ENCODE measurements around the gene RUVBL2.
"Not testable (repeated sequence)": the region's sequence is repeated elsewhere in the genome, so short reads cannot be mapped to it uniquely, and the experiment has no call there.

The RUVBL2 gene

GRCh38 chr19:49024233-49024632 lies 30.5 kb downstream of the RUVBL2 start, which contains the start of gene CGB3:
Gene CGB3, minus strand, starts transcription at chr19:49024333. Its CDS starts 362 bp downstream, at chr19:49023971.
- peaks cover 13% of the 10 kb centered on the region in 2 donors for H3K27me3 ChIP-seq (ENCODE audit: control insufficient read depth in 1 of 2, insufficient read depth in 2 of 2, low read length in 2 of 2)
- H3K27ac ChIP-seq (ENCODE audit: low read depth, low read length); H3K4me3 ChIP-seq (ENCODE audit: low read depth in 1 of 2, low read length in 2 of 2); H3K36me3 ChIP-seq (ENCODE audit: control insufficient read depth in 1 of 2, insufficient read depth in 2 of 2, low read length in 2 of 2); H3K9me3 ChIP-seq (ENCODE audit: control insufficient read depth in 1 of 2, low read length in 2 of 2); H3K4me1 ChIP-seq (ENCODE audit: control insufficient read depth in 1 of 2, insufficient read depth in 2 of 2, low read length in 2 of 2); H3K9ac ChIP-seq (ENCODE audit: low read depth in 1 of 2, low read length in 2 of 2): not testable (repeated sequence)

- H3K36me3 ChIP-seq (ENCODE audit: control insufficient read depth in 1 of 2, insufficient read depth in 2 of 2, low read length in 2 of 2); H3K4me3 ChIP-seq (ENCODE audit: low read depth in 1 of 2, low read length in 2 of 2); H3K9ac ChIP-seq (ENCODE audit: low read depth in 1 of 2, low read length in 2 of 2); H3K9me3 ChIP-seq (ENCODE audit: control insufficient read depth in 1 of 2, low read length in 2 of 2); H3K4me1 ChIP-seq (ENCODE audit: control insufficient read depth in 1 of 2, insufficient read depth in 2 of 2, low read length in 2 of 2); H3K27ac ChIP-seq (ENCODE audit: low read depth, low read length): not testable (repeated sequence)
- H3K27me3 ChIP-seq (ENCODE audit: control insufficient read depth in 1 of 2, insufficient read depth in 2 of 2, low read length in 2 of 2): peaks cover 9 to 12% of the 10 kb centered on the region in 2 donors
These were observed 31.4 kb downstream of the RUVBL2 start for GRCh38 chr19:49025088-49025487.

- H3K4me3 ChIP-seq (ENCODE audit: low read depth in 1 of 2, low read length in 2 of 2); H3K36me3 ChIP-seq (ENCODE audit: control insufficient read depth in 1 of 2, insufficient read depth in 2 of 2, low read length in 2 of 2); H3K9me3 ChIP-seq (ENCODE audit: control insufficient read depth in 1 of 2, low read length in 2 of 2); H3K27me3 ChIP-seq (ENCODE audit: control insufficient read depth in 1 of 2, insufficient read depth in 2 of 2, low read length in 2 of 2); H3K27ac ChIP-seq (ENCODE audit: low read depth, low read length); H3K9ac ChIP-seq (ENCODE audit: low read depth in 1 of 2, low read length in 2 of 2); H3K4me1 ChIP-seq (ENCODE audit: control insufficient read depth in 1 of 2, insufficient read depth in 2 of 2, low read length in 2 of 2): not testable (repeated sequence)
These were observed 31.9 kb downstream of the RUVBL2 start for GRCh38 chr19:49025599-49025998.

- H3K9ac ChIP-seq (ENCODE audit: low read depth in 1 of 2, low read length in 2 of 2); H3K27me3 ChIP-seq (ENCODE audit: control insufficient read depth in 1 of 2, insufficient read depth in 2 of 2, low read length in 2 of 2); H3K4me1 ChIP-seq (ENCODE audit: control insufficient read depth in 1 of 2, insufficient read depth in 2 of 2, low read length in 2 of 2); H3K4me3 ChIP-seq (ENCODE audit: low read depth in 1 of 2, low read length in 2 of 2); H3K27ac ChIP-seq (ENCODE audit: low read depth, low read length); H3K36me3 ChIP-seq (ENCODE audit: control insufficient read depth in 1 of 2, insufficient read depth in 2 of 2, low read length in 2 of 2); H3K9me3 ChIP-seq (ENCODE audit: control insufficient read depth in 1 of 2, low read length in 2 of 2): not testable (repeated sequence)
These were observed 35.0 kb downstream of the RUVBL2 start for GRCh38 chr19:49028686-49029085.

GRCh38 chr19:49029749-49030148 lies 36.1 kb downstream of the RUVBL2 start:
- H3K9ac ChIP-seq (ENCODE audit: low read depth in 1 of 2, low read length in 2 of 2): not testable (repeated sequence)

GRCh38 chr19:49030323-49030722 lies 36.6 kb downstream of the RUVBL2 start:
- not testable (repeated sequence) for H3K36me3 ChIP-seq (ENCODE audit: control insufficient read depth in 1 of 2, insufficient read depth in 2 of 2, low read length in 2 of 2); H3K4me3 ChIP-seq (ENCODE audit: low read depth in 1 of 2, low read length in 2 of 2); H3K9ac ChIP-seq (ENCODE audit: low read depth in 1 of 2, low read length in 2 of 2); H3K9me3 ChIP-seq (ENCODE audit: control insufficient read depth in 1 of 2, low read length in 2 of 2); H3K4me1 ChIP-seq (ENCODE audit: control insufficient read depth in 1 of 2, insufficient read depth in 2 of 2, low read length in 2 of 2); H3K27ac ChIP-seq (ENCODE audit: low read depth, low read length); H3K27me3 ChIP-seq (ENCODE audit: control insufficient read depth in 1 of 2, insufficient read depth in 2 of 2, low read length in 2 of 2)

More at GRCh38 chr19:49029749-49030148, 36.1 kb downstream of the RUVBL2 start:
- not testable (repeated sequence) for H3K36me3 ChIP-seq (ENCODE audit: control insufficient read depth in 1 of 2, insufficient read depth in 2 of 2, low read length in 2 of 2); H3K27ac ChIP-seq (ENCODE audit: low read depth, low read length); H3K4me3 ChIP-seq (ENCODE audit: low read depth in 1 of 2, low read length in 2 of 2); H3K4me1 ChIP-seq (ENCODE audit: control insufficient read depth in 1 of 2, insufficient read depth in 2 of 2, low read length in 2 of 2); H3K27me3 ChIP-seq (ENCODE audit: control insufficient read depth in 1 of 2, insufficient read depth in 2 of 2, low read length in 2 of 2); H3K9me3 ChIP-seq (ENCODE audit: control insufficient read depth in 1 of 2, low read length in 2 of 2)

- not testable (repeated sequence) for H3K27ac ChIP-seq (ENCODE audit: low read depth, low read length); H3K36me3 ChIP-seq (ENCODE audit: control insufficient read depth in 1 of 2, insufficient read depth in 2 of 2, low read length in 2 of 2); H3K9ac ChIP-seq (ENCODE audit: low read depth in 1 of 2, low read length in 2 of 2); H3K4me3 ChIP-seq (ENCODE audit: low read depth in 1 of 2, low read length in 2 of 2); H3K4me1 ChIP-seq (ENCODE audit: control insufficient read depth in 1 of 2, insufficient read depth in 2 of 2, low read length in 2 of 2); H3K27me3 ChIP-seq (ENCODE audit: control insufficient read depth in 1 of 2, insufficient read depth in 2 of 2, low read length in 2 of 2); H3K9me3 ChIP-seq (ENCODE audit: control insufficient read depth in 1 of 2, low read length in 2 of 2)
These were observed 38.1 kb downstream of the RUVBL2 start, which contains the start of gene CGB2 for GRCh38 chr19:49031642-49032301. Gene CGB2, plus strand, starts transcription at chr19:49031890. Its CDS starts 206 bp downstream, at chr19:49032096.

GRCh38 chr19:49036815-49037214 lies 43.1 kb downstream of the RUVBL2 start, which contains the start of gene CGB1:
Gene CGB1, minus strand, starts transcription at chr19:49036895. Its CDS starts 184 bp downstream, at chr19:49036711.
- not testable (repeated sequence) for H3K36me3 ChIP-seq (ENCODE audit: control insufficient read depth in 1 of 2, insufficient read depth in 2 of 2, low read length in 2 of 2); H3K9ac ChIP-seq (ENCODE audit: low read depth in 1 of 2, low read length in 2 of 2); H3K4me3 ChIP-seq (ENCODE audit: low read depth in 1 of 2, low read length in 2 of 2); H3K27ac ChIP-seq (ENCODE audit: low read depth, low read length); H3K9me3 ChIP-seq (ENCODE audit: control insufficient read depth in 1 of 2, low read length in 2 of 2); H3K4me1 ChIP-seq (ENCODE audit: control insufficient read depth in 1 of 2, insufficient read depth in 2 of 2, low read length in 2 of 2); H3K27me3 ChIP-seq (ENCODE audit: control insufficient read depth in 1 of 2, insufficient read depth in 2 of 2, low read length in 2 of 2)

- H3K27me3 ChIP-seq (ENCODE audit: control insufficient read depth in 1 of 2, insufficient read depth in 2 of 2, low read length in 2 of 2); H3K4me3 ChIP-seq (ENCODE audit: low read depth in 1 of 2, low read length in 2 of 2); H3K9me3 ChIP-seq (ENCODE audit: control insufficient read depth in 1 of 2, low read length in 2 of 2); H3K4me1 ChIP-seq (ENCODE audit: control insufficient read depth in 1 of 2, insufficient read depth in 2 of 2, low read length in 2 of 2); H3K27ac ChIP-seq (ENCODE audit: low read depth, low read length); H3K36me3 ChIP-seq (ENCODE audit: control insufficient read depth in 1 of 2, insufficient read depth in 2 of 2, low read length in 2 of 2); H3K9ac ChIP-seq (ENCODE audit: low read depth in 1 of 2, low read length in 2 of 2): not testable (repeated sequence)
These were observed 44.4 kb downstream of the RUVBL2 start for GRCh38 chr19:49038111-49038510.

GRCh38 chr19:49038557-49039276 lies 45.0 kb downstream of the RUVBL2 start:
- H3K27me3 ChIP-seq (ENCODE audit: control insufficient read depth in 1 of 2, insufficient read depth in 2 of 2, low read length in 2 of 2); H3K9me3 ChIP-seq (ENCODE audit: control insufficient read depth in 1 of 2, low read length in 2 of 2); H3K4me3 ChIP-seq (ENCODE audit: low read depth in 1 of 2, low read length in 2 of 2); H3K4me1 ChIP-seq (ENCODE audit: control insufficient read depth in 1 of 2, insufficient read depth in 2 of 2, low read length in 2 of 2); H3K27ac ChIP-seq (ENCODE audit: low read depth, low read length); H3K9ac ChIP-seq (ENCODE audit: low read depth in 1 of 2, low read length in 2 of 2); H3K36me3 ChIP-seq (ENCODE audit: control insufficient read depth in 1 of 2, insufficient read depth in 2 of 2, low read length in 2 of 2): not testable (repeated sequence)
